ENCODE measurements around the gene ECT2. TPM values are rescaled to one million over a fixed set of nuclear protein-coding genes. Genes with fewer than 3 reads are reported as not detected.

ECT2 gene
- total and polyA plus RNA-seq, 8 donors = 1.2 to 28.1 (median 9.2) TPM

DNA sequence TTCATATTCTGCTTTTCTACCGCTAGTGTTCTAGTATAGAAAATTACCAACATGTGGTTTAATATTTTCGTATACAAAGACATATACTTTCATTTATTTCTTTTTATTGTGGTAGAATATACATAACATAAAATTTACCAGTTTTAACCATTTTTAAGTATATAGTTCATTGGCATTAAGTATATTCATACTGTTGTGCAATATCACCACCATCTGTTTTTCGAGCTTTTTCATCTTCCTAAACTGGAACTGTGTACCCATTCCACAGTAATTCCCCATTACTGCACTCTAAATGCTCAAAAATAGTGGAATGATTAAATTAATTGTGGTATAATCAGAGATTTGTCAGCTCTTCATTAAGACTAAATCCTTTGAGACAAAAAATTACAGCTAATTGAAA, 62.9 kb downstream of the ECT2 start:
- Histone ChIP-seq H3K27ac (no peak overlapping the region), H3K9me3 (no peaks in the 10 kb centered on the region), H3K36me3 (peaks cover 0 to 14% (median 0%) of the 10 kb centered on the region in 4 donors), H3K4me3 (no peak overlapping the region), H3K27me3 (no peaks in the 10 kb centered on the region), H3K4me1 (no peaks in the 10 kb centered on the region)
- DNase-seq = no peak
- 95 to 97% (median 96%) methylated on average over 3 of the region's 3 CpGs for WGBS, 5 donors
- TF ChIP-seq POLR2A (IDR thresholded peaks at IDR 0.05) (no peak), EP300 (IDR thresholded peaks at IDR 0.05) (no peak), POLR2AphosphoS5 (IDR thresholded peaks at IDR 0.05) (no peak)
- TF ChIP-seq, protein P1, sequence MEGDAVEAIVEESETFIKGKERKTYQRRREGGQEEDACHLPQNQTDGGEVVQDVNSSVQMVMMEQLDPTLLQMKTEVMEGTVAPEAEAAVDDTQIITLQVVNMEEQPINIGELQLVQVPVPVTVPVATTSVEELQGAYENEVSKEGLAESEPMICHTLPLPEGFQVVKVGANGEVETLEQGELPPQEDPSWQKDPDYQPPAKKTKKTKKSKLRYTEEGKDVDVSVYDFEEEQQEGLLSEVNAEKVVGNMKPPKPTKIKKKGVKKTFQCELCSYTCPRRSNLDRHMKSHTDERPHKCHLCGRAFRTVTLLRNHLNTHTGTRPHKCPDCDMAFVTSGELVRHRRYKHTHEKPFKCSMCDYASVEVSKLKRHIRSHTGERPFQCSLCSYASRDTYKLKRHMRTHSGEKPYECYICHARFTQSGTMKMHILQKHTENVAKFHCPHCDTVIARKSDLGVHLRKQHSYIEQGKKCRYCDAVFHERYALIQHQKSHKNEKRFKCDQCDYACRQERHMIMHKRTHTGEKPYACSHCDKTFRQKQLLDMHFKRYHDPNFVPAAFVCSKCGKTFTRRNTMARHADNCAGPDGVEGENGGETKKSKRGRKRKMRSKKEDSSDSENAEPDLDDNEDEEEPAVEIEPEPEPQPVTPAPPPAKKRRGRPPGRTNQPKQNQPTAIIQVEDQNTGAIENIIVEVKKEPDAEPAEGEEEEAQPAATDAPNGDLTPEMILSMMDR (IDR thresholded peaks at IDR 0.05) = no peak
- intact Hi-C loops (cut with DNase I; ENCODE audit: low total_unique reads) = no loop called here

DNA sequence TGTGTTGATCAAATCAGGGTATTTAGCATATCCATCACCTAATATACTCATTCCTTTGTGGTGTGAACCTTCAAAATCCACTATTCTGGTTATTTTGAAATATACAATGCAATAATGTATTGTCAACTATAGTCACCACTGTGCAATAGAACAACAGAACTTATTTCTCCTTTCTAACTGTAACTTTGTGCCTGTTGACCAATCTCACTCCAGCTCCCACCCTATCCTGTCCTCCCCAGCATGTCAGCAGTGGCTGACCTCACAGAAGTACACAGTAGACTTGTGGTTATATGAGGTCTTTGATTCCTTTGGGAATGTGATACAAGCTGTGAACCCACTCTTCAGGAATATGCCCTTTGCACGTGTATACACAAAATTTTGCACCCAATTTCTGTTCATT, 64.2 kb downstream of the ECT2 start:
- Histone ChIP-seq H3K4me3 (no peak overlapping the region), H3K27me3 (no peaks in the 10 kb centered on the region), H3K27ac (no peak overlapping the region), H3K4me1 (no peaks in the 10 kb centered on the region), H3K9me3 (no peaks in the 10 kb centered on the region), H3K36me3 (peaks cover 0 to 14% (median 0%) of the 10 kb centered on the region in 4 donors)
- WGBS, 5 donors = 84 to 93% (median 87%) methylated on average over 1 of the region's 1 CpG
- DNase-seq = no peak
- TF ChIP-seq EP300 (IDR thresholded peaks at IDR 0.05) = no peak
- TF ChIP-seq, protein P1 (IDR thresholded peaks at IDR 0.05) = no peak
- TF ChIP-seq POLR2A (IDR thresholded peaks at IDR 0.05) = no peak
- TF ChIP-seq POLR2AphosphoS5 (IDR thresholded peaks at IDR 0.05) = no peak
- intact Hi-C loops (cut with DNase I; ENCODE audit: low total_unique reads) = no loop called here

DNA sequence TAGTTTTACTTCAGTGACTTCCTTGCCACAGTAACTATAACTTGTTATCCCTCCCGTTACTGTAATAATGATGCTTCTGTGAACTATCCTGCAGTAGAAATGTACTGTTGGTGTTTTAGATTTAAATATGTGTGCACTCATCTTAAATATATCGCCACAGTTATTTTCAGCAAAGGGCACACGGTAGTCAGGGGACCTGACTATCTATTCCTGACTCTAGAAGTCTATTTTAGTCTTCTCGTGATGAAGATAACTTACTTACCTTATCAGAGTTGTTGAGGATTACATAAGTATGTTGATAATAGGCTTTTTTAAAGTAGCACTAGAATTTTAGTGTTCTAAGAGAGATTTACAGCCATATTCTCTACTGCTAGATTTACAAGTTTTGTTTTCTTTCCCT, 65.3 kb downstream of the ECT2 start:
- no peaks in the 10 kb centered on the region for H3K27me3 ChIP-seq
- DNase-seq = no peak
- no peak overlapping the region for H3K4me3 ChIP-seq
- H3K36me3 ChIP-seq = peaks cover 0 to 14% (median 0%) of the 10 kb centered on the region in 4 donors
- no peaks in the 10 kb centered on the region for H3K4me1 ChIP-seq
- intact Hi-C loops (cut with DNase I; ENCODE audit: low total_unique reads) = no loop called here
- no peak overlapping the region for H3K27ac ChIP-seq
- TF ChIP-seq, protein P1 (IDR thresholded peaks at IDR 0.05) = no peak
- no peak for TF ChIP-seq POLR2A (IDR thresholded peaks at IDR 0.05)
- H3K9me3 ChIP-seq = no peaks in the 10 kb centered on the region
- WGBS, 5 donors = 59 to 79% (median 78%) methylated on average over 4 of the region's 4 CpGs

DNA sequence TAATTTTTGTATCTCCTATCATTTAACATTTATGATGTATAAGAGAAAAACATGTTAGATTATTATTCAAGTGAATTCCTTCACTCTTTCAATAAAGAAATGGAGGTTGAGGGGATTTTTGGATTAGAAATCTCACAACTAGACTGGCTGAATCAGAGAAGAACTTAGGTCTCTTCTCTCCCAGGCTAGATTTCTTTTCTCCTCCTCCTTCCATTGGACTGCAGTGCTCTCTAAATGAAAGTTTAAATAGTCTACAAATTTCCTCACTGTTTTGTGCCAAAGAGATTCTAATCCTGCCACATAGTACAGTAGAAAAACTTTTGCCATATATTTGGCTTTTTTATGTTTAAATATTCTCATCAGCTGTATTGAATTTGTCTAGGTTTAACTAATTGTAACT, 65.8 kb downstream of the ECT2 start:
- no peak for TF ChIP-seq POLR2A (IDR thresholded peaks at IDR 0.05)
- no peak for TF ChIP-seq EP300 (IDR thresholded peaks at IDR 0.05)
- TF ChIP-seq, protein P1 (IDR thresholded peaks at IDR 0.05) = no peak
- no peak for TF ChIP-seq POLR2AphosphoS5 (IDR thresholded peaks at IDR 0.05)
- peaks cover 0 to 14% (median 0%) of the 10 kb centered on the region in 4 donors for H3K36me3 ChIP-seq
- H3K27ac ChIP-seq = no peak overlapping the region
- DNase-seq = no peak
- no peaks in the 10 kb centered on the region for H3K9me3 ChIP-seq
- no peak overlapping the region for H3K4me3 ChIP-seq
- intact Hi-C loops (cut with DNase I; ENCODE audit: low total_unique reads) = no loop called here
- no peaks in the 10 kb centered on the region for H3K27me3 ChIP-seq
- no peaks in the 10 kb centered on the region for H3K4me1 ChIP-seq
